Amniotic stem cell (primary cell): ENCODE data around the gene HSFY1.
"Not testable (repeated sequence)": the region's sequence is repeated elsewhere in the genome, so short reads cannot be mapped to it uniquely, and the experiment has no call there.

Experiments used
- DNase-seq: peaks from one replicate; lab custom pipeline; 2025; lab: John Stamatoyannopoulos, UW

Gene HSFY1

DNA sequence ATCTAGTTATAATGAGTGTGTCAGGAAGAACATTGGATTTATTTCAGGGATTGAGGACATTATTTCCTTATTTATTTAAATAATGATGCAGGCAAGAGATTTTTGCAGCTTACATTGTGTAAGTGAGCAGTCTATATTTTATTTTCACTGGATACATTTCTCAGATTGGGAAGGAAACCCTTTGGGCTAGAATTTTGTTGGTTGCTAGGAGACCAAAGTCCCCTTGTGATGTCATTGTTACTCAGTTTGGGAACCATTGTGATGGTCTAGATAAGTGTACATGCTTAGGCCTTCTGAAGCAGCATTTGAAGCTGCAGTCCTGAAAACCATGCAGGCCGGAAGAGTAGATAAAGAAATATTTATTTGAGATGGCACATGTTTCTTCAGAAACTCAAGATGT is at the start of gene HSFY1:
Gene HSFY1, plus strand, starts transcription at position 301 of the 400 bp plus-strand sequence. Its CDS starts 68 bp downstream, at position 369.
- DNase-seq, result not testable (repeated sequence)

DNA sequence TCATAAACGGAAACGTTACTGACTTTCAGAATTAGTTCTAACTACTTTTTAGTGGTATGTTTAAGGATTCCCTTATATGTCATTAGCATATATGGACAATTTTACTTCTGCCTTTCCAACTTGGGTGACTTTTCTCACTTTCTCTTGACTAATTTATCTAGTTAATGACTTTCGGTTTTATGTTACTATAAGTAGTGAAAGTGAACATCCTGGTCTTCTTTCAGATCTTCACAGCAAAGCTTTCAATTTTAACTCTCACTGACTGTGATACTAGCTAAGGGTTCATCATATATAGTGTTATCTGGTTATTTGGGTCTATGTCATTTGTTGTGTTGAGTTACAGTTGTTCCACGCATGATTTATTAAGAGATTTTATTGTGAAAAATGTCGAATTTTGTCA is 42.3 kb upstream of the HSFY1 start:
- not testable (repeated sequence) for DNase-seq

DNA sequence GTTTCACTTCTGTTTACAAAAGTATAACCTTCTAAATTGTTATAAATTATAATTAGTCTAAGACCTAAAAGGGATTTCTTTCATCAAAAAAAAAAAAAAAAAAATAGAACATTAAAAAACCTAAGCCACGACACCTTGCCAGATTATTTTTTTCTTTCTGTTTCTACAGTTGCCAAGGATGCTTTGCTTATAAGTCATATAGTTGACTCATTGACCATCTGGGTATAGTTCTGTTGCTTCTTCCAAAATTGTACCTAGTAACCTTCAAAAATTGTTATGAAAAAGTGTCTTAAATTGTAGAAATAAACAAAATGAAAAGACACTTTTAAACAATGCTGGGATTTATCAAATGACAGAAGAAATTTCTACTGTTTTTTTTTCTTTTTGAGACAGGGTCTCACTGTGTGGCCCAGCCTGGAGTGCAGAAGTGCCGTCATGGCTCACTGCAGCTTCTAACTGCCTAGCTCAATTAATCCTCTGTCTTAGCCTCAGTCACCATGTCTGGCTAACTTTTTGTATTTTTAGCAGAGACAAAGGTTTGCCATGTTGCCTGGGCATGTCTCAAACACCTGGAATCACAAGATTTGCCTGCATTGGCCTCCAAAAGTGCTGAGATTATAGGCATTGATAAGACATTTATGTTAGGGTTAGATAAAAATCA is 15.4 kb upstream of the HSFY1 start:
- DNase-seq, result not testable (repeated sequence)

- DNase-seq, result not testable (repeated sequence)
These were observed 7.6 kb upstream of the HSFY1 start for GRCh38 chrY:18538952-18539351.

DNA sequence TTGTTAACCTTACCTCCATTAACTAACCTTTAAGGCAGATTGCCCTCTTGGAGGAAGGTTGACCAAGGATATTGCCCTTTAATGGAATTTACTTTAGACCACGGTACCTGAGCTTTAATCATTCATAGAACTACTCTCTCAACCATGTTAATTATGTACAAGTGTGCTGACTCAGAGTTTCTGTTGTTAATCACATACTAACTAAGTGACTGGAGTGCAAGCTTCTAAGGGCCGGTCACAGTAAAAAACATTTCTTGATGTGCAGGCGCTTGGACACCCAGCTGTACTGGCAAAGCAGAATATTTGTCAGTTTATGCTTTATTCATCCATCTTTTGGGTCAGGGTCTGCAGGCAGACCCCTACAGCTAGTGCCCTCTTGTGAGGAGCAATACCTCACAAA is 6.6 kb downstream of the HSFY1 start:
- DNase-seq, result not testable (repeated sequence)

DNA sequence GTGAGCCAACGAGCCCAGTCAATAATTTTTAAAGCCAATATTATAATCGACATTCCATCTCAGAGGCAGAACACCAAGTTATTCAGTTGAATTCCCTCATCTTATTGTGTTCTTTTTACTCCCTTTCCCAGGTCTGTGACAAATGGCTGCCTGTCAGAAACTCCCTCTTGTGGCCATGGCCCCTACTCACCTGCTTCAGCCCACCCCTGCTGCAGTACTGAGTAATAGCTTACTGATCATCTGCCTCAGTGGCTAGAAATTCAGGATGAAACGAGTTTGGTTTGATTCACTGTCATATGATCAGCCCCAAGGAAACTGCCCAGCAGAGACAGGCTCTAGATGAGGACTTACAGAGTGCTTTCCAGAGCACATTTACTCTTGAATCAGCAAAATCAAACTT is 19.4 kb downstream of the HSFY1 start:
- not testable (repeated sequence) for DNase-seq
